ENCODE measurements around the gene RAE1.
A peak's percentile ranks its signal among the peaks of the same experiment; 100 is the strongest.

RAE1 gene, protein sequence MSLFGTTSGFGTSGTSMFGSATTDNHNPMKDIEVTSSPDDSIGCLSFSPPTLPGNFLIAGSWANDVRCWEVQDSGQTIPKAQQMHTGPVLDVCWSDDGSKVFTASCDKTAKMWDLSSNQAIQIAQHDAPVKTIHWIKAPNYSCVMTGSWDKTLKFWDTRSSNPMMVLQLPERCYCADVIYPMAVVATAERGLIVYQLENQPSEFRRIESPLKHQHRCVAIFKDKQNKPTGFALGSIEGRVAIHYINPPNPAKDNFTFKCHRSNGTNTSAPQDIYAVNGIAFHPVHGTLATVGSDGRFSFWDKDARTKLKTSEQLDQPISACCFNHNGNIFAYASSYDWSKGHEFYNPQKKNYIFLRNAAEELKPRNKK

GRCh38 chr20:57351042-57351783 is at the start of gene RAE1:
RAE1 (plus strand) TSS chr20:57351255; CDS start chr20:57354039, 2,784 bp downstream.
- DNase-seq, result peak; percentile 52

GRCh38 chr20:57306747-57307146 is 44.3 kb upstream of the RAE1 start:
- no peak for DNase-seq

- no peak for DNase-seq
These were observed 42.4 kb upstream of the RAE1 start for GRCh38 chr20:57308451-57309271.

- no peak for DNase-seq
These were observed 41.4 kb upstream of the RAE1 start for GRCh38 chr20:57309544-57310115.

DNA sequence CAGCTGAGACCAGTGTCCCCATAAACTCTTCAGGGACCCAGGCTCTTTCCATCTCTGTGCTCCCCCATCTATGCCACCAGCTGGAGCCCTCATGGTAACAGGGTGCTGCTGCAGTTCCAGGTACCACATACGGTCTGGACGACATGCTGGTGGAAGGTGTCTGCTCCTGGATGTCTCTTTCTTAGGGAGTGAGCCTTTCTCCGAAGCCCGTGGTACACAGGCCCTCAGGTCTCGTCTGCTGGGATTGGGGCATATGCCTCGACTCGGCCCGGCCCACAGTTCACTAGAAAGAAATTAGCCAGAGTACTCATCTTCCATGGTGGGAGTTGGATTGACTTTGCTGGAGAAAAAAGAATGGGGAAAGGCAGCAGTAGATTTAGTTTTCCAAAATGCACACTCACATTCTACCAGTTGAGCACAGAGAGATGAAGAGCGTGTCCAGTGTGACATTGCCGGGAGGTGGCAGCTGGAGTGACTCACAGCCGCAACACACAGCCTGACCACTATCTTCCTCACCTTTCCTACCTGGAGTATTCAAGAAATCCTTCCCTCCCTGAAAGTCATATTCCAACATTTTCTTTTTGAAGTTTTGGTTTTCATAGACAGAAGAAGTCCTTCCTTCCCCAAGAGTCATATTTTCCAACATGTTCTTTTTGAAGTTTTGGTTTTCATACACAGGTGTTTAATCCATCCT is 40.1 kb upstream of the RAE1 start:
- DNase-seq, result no peak

DNA sequence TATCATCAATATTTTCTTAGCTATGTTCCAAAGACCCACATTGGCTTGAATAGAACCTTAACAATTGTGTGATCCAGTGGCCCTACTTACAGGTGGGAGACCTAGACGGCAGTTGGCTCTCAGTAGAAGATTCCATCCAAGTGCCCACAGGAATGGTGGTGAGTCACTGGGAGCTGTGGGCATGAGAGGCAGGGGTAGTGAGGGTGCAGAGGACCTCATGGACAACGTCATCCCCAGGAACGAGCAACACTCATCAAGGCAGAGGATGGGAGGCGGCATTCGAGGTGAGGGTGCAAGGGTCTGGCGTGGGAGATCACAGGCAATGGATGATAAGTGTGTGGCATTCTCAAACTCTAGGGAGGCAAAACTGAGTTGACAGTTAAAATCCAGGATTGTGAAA is 38.9 kb upstream of the RAE1 start:
- DNase-seq, result no peak

DNA sequence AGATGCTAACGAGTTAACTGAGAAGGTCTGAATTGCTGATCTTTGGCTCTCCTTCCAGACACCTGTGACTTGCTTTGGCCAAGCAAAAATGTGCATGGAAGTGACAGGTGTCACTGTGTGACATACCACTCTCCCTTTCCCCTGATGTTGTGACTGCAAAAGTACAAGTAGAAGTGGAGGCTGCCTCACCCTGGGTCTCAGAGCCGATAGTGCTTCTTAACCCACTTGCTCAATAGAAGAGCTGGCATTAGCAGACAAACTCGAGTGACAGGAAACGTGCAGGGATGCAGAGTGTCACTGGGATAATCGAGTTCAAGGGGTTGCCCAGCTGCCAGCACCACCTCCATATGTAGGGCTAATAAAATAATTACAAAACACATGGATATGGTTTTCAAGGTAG is 37.8 kb upstream of the RAE1 start:
- no peak for DNase-seq

DNA sequence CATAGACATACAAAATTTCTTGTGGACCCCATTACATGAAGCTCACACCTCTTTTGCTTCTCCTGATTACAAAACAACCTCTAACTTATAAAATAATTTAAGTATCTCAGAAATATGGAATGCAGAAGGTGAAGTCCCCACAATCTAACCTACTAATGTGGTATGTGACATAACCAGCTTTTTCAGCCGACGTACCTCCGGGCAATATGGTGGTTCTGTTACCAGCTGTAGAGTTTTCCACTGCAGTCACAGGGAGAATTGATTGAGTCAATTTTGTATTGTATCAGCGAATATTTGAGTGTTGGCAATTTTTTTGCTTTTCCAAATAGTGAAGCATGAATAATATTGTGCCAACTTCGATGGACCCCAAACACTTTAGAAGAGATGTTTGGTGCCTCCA is 37.1 kb upstream of the RAE1 start:
- DNase-seq, result no peak

- no peak for DNase-seq
These were observed 35.7 kb upstream of the RAE1 start for GRCh38 chr20:57315083-57315975.

GRCh38 chr20:57315976-57316480 is 35.0 kb upstream of the RAE1 start:
- DNase-seq, result no peak

DNA sequence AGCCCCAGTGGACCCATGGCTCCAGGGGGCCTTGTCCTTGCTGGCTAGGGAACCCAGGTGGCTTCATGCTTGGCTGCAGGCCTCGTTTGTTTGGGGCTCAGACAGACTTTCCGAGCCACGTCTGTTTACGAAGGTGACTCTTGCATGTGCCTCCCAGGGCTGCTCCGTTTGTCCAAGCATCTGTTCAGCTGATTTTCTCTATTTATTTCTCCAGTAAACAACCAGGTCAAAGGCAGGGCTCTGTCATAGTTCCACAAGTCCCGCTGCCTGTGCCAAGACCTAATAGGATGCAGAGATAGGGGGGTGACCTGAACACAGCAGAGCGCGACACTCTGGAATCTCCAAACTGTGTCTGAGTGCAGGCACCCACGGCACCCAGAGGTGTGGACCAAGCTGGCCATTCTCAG is 34.3 kb upstream of the RAE1 start:
- no peak for DNase-seq

- no peak for DNase-seq
These were observed 33.7 kb upstream of the RAE1 start for GRCh38 chr20:57317316-57317788.

- no peak for DNase-seq
These were observed 33.2 kb upstream of the RAE1 start for GRCh38 chr20:57317789-57318371.

- no peak for DNase-seq
These were observed 31.5 kb upstream of the RAE1 start for GRCh38 chr20:57319584-57319983.

DNA sequence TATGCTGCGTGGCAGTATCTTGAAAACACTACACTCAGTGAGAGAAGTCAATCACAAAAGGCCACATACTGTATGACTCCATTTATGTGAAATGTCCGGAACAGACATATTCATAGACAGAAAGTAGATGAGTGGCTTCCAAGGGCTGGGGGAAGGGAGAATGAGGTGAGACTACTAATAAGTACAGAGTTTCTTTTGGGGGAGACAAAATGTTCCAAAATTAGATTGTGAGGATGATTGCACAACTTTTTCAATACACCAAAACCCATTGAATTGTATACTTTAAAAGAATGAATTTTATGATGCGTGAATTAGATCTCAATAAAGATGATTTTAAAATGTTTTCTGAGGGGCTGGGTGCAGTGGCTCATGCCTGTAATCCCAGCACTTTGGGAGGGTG is 30.7 kb upstream of the RAE1 start:
- DNase-seq, result no peak

- DNase-seq, result no peak
These were observed 29.9 kb upstream of the RAE1 start for GRCh38 chr20:57321142-57321541.

DNA sequence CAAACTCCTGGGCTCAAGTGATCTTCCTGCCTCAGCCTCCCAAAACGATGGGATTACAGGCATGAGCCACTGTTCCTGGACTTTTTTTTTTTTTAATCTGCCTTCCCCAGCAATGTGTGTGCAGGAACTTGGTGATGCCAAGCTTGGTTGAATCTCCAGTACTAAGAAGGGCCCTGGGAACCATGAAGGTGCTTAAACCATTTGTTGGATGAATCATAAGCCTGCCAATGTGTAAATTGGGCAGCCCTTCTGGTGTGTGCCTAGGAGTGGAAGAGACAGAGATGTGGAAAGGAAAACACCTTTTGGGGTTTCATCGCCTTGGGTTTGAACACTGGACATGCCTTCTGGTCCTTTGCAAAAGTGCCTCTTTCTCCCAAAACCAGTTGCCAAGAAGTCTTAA is 28.6 kb upstream of the RAE1 start:
- DNase-seq, result no peak

GRCh38 chr20:57323034-57323433 is 28.0 kb upstream of the RAE1 start:
- no peak for DNase-seq

DNA sequence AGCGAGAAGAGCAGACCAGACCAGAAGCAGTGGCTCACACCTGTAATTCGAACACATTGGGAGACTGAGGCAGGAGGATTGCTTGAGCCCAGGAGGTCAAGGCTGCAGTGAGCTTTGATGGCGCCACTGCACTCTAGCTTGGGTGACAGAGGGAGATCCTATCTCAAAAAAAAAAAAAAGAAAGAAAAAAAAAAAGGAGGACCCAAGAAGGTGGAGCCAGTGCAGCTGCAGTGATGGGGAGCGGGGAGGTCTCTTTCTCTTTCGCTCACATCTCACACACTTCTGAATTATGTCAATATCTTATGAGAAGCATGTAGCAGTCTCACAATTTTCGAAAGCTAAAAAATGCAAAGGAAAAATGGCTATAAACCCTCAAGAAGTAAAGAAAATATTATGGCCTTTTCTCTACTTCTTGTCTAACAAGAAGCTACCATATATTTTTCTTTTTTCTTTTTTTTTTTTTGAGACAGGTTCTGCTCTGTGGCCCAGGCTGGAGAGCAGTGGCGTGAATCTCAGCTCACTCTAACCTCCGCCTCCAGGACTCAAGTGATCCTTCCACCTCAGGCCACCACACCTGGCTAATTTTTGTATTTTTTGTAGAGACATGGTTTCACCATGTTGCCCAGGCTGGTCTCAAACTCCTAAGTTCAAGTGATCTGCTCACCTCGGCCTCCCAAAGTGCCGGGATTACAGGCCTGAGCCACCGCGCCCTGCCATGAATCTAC is 25.3 kb upstream of the RAE1 start:
- DNase-seq, result no peak
